Fibroblast of lung (primary cell): ENCODE data around the gene ITGB1.

Source experiments
- CTCF ChIP-seq, 2 donors: IDR thresholded peaks in 1 of 2; conservative IDR thresholded peaks in 1 of 2; 1 replicate in 1 of 2; 2 replicates in 1 of 2; pipeline ENCODE4 v1.5.1; 2011 to 2012; ENCODE audit warnings: low read length in 2 of 2, control low read depth in 1 of 2, inconsistent platforms in 1 of 2, low read depth in 1 of 2, mild to moderate bottlenecking in 1 of 2
- EZH2 ChIP-seq: IDR thresholded peaks from 2 replicates; pipeline ENCODE4 v1.5.1; 2012; ENCODE audit warnings: low read length, control low read depth, mild to moderate bottlenecking; ENCODE audit errors: missing control alignments

DNA sequence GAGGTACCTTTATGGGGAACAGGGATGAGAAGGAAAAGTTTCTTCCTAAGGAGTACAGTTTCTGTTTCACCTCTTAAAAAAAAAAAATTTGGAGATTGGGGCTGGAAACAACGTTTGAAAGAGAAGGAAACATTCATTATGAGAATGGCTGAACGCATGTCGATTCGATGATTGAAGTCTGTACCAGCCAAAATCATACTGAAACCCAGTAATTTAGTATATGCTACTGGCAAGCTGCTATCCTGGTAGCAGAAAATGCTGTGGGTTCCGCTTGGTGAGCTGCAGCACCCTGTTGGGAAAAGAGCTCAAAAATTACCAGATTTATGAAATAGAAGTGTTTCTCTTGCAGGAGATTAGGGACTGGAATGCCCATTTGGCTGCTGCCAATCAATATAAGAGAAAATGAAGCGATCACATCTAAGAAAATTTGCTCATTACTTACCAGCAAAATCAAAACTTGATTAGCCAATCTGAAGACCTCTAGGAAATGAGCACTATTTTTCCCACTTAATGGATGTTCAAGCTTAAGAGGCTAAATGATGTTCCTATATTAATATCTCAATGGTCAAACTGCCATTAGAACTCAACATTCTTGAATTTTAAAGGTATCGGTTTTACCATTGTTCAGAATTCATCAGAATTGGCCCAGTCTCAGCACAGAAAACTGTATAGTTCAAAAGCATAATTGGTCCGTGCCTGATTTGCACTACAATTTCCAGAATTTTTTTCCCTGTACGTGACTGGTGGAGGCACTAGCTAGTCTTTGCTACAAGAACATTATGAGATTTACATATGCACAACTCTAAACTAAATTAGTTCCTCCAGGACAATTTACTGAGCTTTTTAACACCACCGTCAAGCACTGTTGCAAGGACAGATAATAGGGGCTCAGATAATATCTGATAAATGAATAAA is 1.2 kb upstream of the ITGB1 start:
- TF ChIP-seq CTCF (conservative IDR thresholded peaks at IDR 0.05 in 1 of 2, IDR thresholded peaks at IDR 0.05 in 1 of 2; ENCODE audit: low read depth in 1 of 2, low read length in 2 of 2), result no peak
- TF ChIP-seq EZH2, result no peak
